A172 (cell line): ENCODE measurements around the gene CD22. TPM values are rescaled to one million over a fixed set of nuclear protein-coding genes. Genes with fewer than 3 reads are reported as not detected.

Experiments used
- DNase-seq: peaks from one replicate; pipeline ENCODE4 v3.0.0-alpha.2; 2015; ENCODE audit warnings: low spot score
- total RNA-seq: library from RNA; depleted of rRNA; stranded (reverse); fragments of >200 nt; shearing (Covaris generic); gene quantifications from 2 replicates; pipeline ENCODE4 v1.2.3, GENCODE V29; 2014; rRNA removed

CD22 gene
- total RNA-seq, 1 experiment from 2014 or later = 7.6 TPM

GRCh38 chr19:35388277-35389054 lies 59.5 kb downstream of the CD22 start:
- DNase-seq = no peak

GRCh38 chr19:35389192-35389861 lies 60.3 kb downstream of the CD22 start:
- DNase-seq = no peak

GRCh38 chr19:35392742-35393715 lies 64.0 kb downstream of the CD22 start:
- no peak for DNase-seq

- no peak for DNase-seq
Observed at GRCh38 chr19:35395382-35396199, 66.6 kb downstream of the CD22 start.

GRCh38 chr19:35396240-35396885 lies 67.4 kb downstream of the CD22 start:
- no peak for DNase-seq

Other genes with a start within 250 kb of the CD22 start
- gene FXYD3, start 213.4 kb upstream of the CD22 start, total RNA-seq = 4.8 TPM in 1 of 2 replicates, not detected in the other
- 0.43 TPM in 1 of 2 replicates, not detected in the other for gene LGI4, start 194.1 kb upstream of the CD22 start, total RNA-seq
- gene FXYD1, start 190.4 kb upstream of the CD22 start, total RNA-seq = not detected in 2 replicates
- not detected in 2 replicates for gene FXYD7, start 185.9 kb upstream of the CD22 start, total RNA-seq
- gene FXYD5, start 174.5 kb upstream of the CD22 start, total RNA-seq = 93.9 and 103 TPM in 2 replicates
- not detected in 2 replicates for gene FAM187B, start 100.4 kb upstream of the CD22 start, total RNA-seq
- gene LSR, start 80.2 kb upstream of the CD22 start, total RNA-seq = 0.69 and 1.1 TPM in 2 replicates
- 53.5 and 54.2 TPM in 2 replicates for gene USF2, start 60.2 kb upstream of the CD22 start, total RNA-seq
- not detected in 2 replicates for gene HAMP, start 46.7 kb upstream of the CD22 start, total RNA-seq
- gene MAG, start 37.0 kb upstream of the CD22 start, total RNA-seq = not detected in 2 replicates
- gene FFAR1, start 18.7 kb downstream of the CD22 start, total RNA-seq = not detected in 2 replicates
- gene FFAR3, start 29.3 kb downstream of the CD22 start, total RNA-seq = not detected in 2 replicates
- gene GPR42, start 41.9 kb downstream of the CD22 start, total RNA-seq = not detected in 2 replicates
- gene FFAR2, start 119.1 kb downstream of the CD22 start, total RNA-seq = not detected in 2 replicates
- gene KRTDAP, start 161.3 kb downstream of the CD22 start, total RNA-seq = not detected in 2 replicates
- gene DMKN, start 184.5 kb downstream of the CD22 start, total RNA-seq = 4.0 and 4.4 TPM in 2 replicates
- not detected in 2 replicates for gene SBSN, start 199.1 kb downstream of the CD22 start, total RNA-seq
- gene GAPDHS, start 204.3 kb downstream of the CD22 start, total RNA-seq = not detected in 2 replicates
- gene TMEM147, start 216.4 kb downstream of the CD22 start, total RNA-seq = 167 and 204 TPM in 2 replicates
- not detected in 2 replicates for gene ATP4A, start 234.5 kb downstream of the CD22 start, total RNA-seq